GM23338 (cell line): ENCODE results near the gene SNRPA. TPM values are rescaled to one million over a fixed set of nuclear protein-coding genes. Genes with fewer than 3 reads are reported as not detected.
A peak's percentile ranks its signal among the peaks of the same experiment; 100 is the strongest.

Experiments
- ATAC-seq: fragments of 200-7000 bp; cut with Tn5 transposase; 3 replicates; pipeline ENCODE4 v1.9.1; 2020
- DNase-seq: peaks from one replicate; pipeline ENCODE4 v3.0.0-alpha.2; 2015; ENCODE audit warnings: low spot score
- H2AFZ ChIP-seq: fragments of 200-600 bp; sonication (generic); 2 replicates; pipeline ENCODE4 v1.8.0; 2016; ENCODE audit warnings: antibody characterized with exemption, mild to moderate bottlenecking, moderate library complexity
- H3F3A ChIP-seq: fragments of 200-600 bp; sonication (generic); replicated peaks from 2 replicates; pipeline ENCODE4 v1.8.0; 2017; ENCODE audit warnings: antibody characterized with exemption, mixed run types, low read depth
- H3K27ac ChIP-seq: fragments of 200-600 bp; sonication (generic); 2 replicates; pipeline ENCODE4 v1.6.1; 2016; ENCODE audit warnings: low read depth
- H3K27me3 ChIP-seq: fragments of 200-600 bp; sonication (generic); 2 replicates; pipeline ENCODE4 v1.8.0; 2016; ENCODE audit warnings: mild to moderate bottlenecking, mixed run types, moderate library complexity; ENCODE audit not compliant: insufficient read depth
- H3K36me3 ChIP-seq: fragments of 200-600 bp; sonication (generic); 2 replicates; pipeline ENCODE4 v1.8.0; 2016; ENCODE audit warnings: mild to moderate bottlenecking; ENCODE audit not compliant: insufficient read depth
- H3K4me1 ChIP-seq: fragments of 200-600 bp; sonication (generic); 2 replicates; pipeline ENCODE4 v1.8.0; 2016; ENCODE audit warnings: mild to moderate bottlenecking, moderate library complexity; ENCODE audit not compliant: insufficient read depth
- H3K4me2 ChIP-seq: fragments of 200-600 bp; sonication (generic); 2 replicates; pipeline ENCODE4 v1.7.1; 2017; ENCODE audit warnings: mixed run types
- H3K4me3 ChIP-seq: fragments of 200-600 bp; sonication (generic); 2 replicates; pipeline ENCODE4 v1.6.1; 2016; ENCODE audit warnings: mixed run types
- H3K79me2 ChIP-seq: fragments of 200-600 bp; sonication (generic); replicated peaks from 2 replicates; pipeline ENCODE4 v1.8.0; 2017; ENCODE audit warnings: mild to moderate bottlenecking; ENCODE audit not compliant: insufficient read depth
- H3K9me2 ChIP-seq: fragments of 200-600 bp; sonication (generic); 2 replicates; pipeline ENCODE4 v1.8.0; 2017; ENCODE audit not compliant: insufficient read depth
- H4K20me1 ChIP-seq: fragments of 200-600 bp; sonication (generic); replicated peaks from 2 replicates; pipeline ENCODE4 v1.8.0; 2017; ENCODE audit warnings: mild to moderate bottlenecking; ENCODE audit not compliant: insufficient read depth
- H3K27ac Mint-ChIP-seq: 2 replicates; pipeline ENCODE4 v1.8.0; 2020; ENCODE audit warnings: inconsistent platforms, mild to moderate bottlenecking, moderate library complexity, mixed read lengths
- H3K27me3 Mint-ChIP-seq: 3 replicates; pipeline ENCODE4 v1.8.0; 2022; ENCODE audit warnings: low read depth, mild to moderate bottlenecking, moderate library complexity, mixed read lengths, inconsistent platforms; ENCODE audit not compliant: insufficient read depth, poor library complexity
- H3K36me3 Mint-ChIP-seq: 3 replicates; pipeline ENCODE4 v1.8.0; 2021; ENCODE audit warnings: low read depth, mild to moderate bottlenecking, inconsistent platforms, moderate library complexity, mixed read lengths
- H3K4me1 Mint-ChIP-seq: 3 replicates; pipeline ENCODE4 v1.8.0; 2020; ENCODE audit warnings: mild to moderate bottlenecking, inconsistent platforms, mixed read lengths
- H3K4me3 Mint-ChIP-seq: 3 replicates; pipeline ENCODE4 v1.8.0; 2021; ENCODE audit warnings: moderate library complexity, mild to moderate bottlenecking, inconsistent platforms, mixed read lengths
- H3K9me3 Mint-ChIP-seq: 3 replicates; pipeline ENCODE4 v1.8.0; 2020; ENCODE audit warnings: moderate library complexity, mild to moderate bottlenecking, inconsistent platforms, mixed read lengths
- CREB1 ChIP-seq: fragments of 250-450 bp; sonication (Bioruptor Pico); IDR thresholded peaks from 2 replicates; pipeline ENCODE4 v1.5.0; 2020; ENCODE audit warnings: low read depth, mild to moderate bottlenecking, moderate library complexity
- EZH2 ChIP-seq: fragments of 200-600 bp; sonication (generic); IDR thresholded peaks from one replicate; pipeline ENCODE4 v1.8.0; 2017; ENCODE audit warnings: antibody characterized with exemption, mild to moderate bottlenecking, low read depth; ENCODE audit not compliant: unreplicated experiment
- EZH2phosphoT487 ChIP-seq: fragments of 200-600 bp; sonication (generic); IDR thresholded peaks from one replicate; pipeline ENCODE4 v1.8.1; 2018; ENCODE audit warnings: antibody characterized with exemption; ENCODE audit not compliant: unreplicated experiment
- JUNB ChIP-seq: IDR thresholded peaks from one replicate; pipeline ENCODE4 v1.6.1; 2016; ENCODE audit warnings: antibody characterized with exemption; ENCODE audit not compliant: unreplicated experiment
- NANOG ChIP-seq: IDR thresholded peaks from 2 replicates; pipeline ENCODE4 v1.6.1; 2016; ENCODE audit warnings: antibody characterized with exemption, borderline replicate concordance
- POLR2AphosphoS5 ChIP-seq: IDR thresholded peaks from 2 replicates; pipeline ENCODE4 v1.6.1; 2016; ENCODE audit warnings: antibody characterized with exemption, low read depth
- STAT1 ChIP-seq: IDR thresholded peaks from one replicate; pipeline ENCODE4 v1.6.1; 2016; ENCODE audit warnings: antibody characterized with exemption; ENCODE audit not compliant: unreplicated experiment
- ZNF114 ChIP-seq: fragments of 250-450 bp; sonication (Bioruptor Pico); IDR thresholded peaks from 2 replicates; pipeline ENCODE4 v1.5.0; 2020; ENCODE audit warnings: mild to moderate bottlenecking, moderate library complexity
- ZNF331 ChIP-seq: fragments of 250-450 bp; sonication (Bioruptor Pico); IDR thresholded peaks from 2 replicates; pipeline ENCODE4 v1.5.0; 2020; ENCODE audit warnings: low read depth, mild to moderate bottlenecking, moderate library complexity
- polyA plus RNA-seq: library from polyadenylated mRNA; unstranded; fragments of >200 nt; fragmentation: Nextera tagmentation; extraction: Ambion mirVana; gene quantifications from 2 replicates; pipeline ENCODE4 v1.2.1, GENCODE V29; 2016
- total RNA-seq: library from RNA; depleted of rRNA; stranded (reverse); fragments of >200 nt; shearing (Covaris generic); gene quantifications from 2 replicates; pipeline ENCODE4 v1.2.3, GENCODE V29; 2014
- TF ChIP-seq, protein P1 (sequence below), 2 experiments: fragments of 200-600 bp in 1 of 2; sonication (generic) in 1 of 2; conservative IDR thresholded peaks; 2 replicates each; pipeline versions ENCODE4 v1.5.1 to v1.6.1; 2016 to 2017; ENCODE audit warnings: antibody characterized with exemption in 2 of 2, low read depth in 2 of 2, mild to moderate bottlenecking in 2 of 2, moderate library complexity in 1 of 2
- TF ChIP-seq, protein P2 (sequence below): fragments of 250-450 bp; sonication (Bioruptor Pico); IDR thresholded peaks from 2 replicates; pipeline ENCODE4 v1.5.0; 2020; ENCODE audit warnings: mild to moderate bottlenecking, moderate library complexity
- TF ChIP-seq, protein P3 (sequence below): IDR thresholded peaks from one replicate; pipeline ENCODE4 v1.6.1; 2018; ENCODE audit warnings: antibody characterized with exemption; ENCODE audit not compliant: unreplicated experiment
- TF ChIP-seq, protein P4 (sequence below): IDR thresholded peaks from 2 replicates; pipeline ENCODE4 v1.6.1; 2016; ENCODE audit warnings: antibody characterized with exemption

Gene SNRPA
- total and polyA plus RNA-seq, 2 experiments from 2014 or later = 295 to 326 TPM

DNA sequence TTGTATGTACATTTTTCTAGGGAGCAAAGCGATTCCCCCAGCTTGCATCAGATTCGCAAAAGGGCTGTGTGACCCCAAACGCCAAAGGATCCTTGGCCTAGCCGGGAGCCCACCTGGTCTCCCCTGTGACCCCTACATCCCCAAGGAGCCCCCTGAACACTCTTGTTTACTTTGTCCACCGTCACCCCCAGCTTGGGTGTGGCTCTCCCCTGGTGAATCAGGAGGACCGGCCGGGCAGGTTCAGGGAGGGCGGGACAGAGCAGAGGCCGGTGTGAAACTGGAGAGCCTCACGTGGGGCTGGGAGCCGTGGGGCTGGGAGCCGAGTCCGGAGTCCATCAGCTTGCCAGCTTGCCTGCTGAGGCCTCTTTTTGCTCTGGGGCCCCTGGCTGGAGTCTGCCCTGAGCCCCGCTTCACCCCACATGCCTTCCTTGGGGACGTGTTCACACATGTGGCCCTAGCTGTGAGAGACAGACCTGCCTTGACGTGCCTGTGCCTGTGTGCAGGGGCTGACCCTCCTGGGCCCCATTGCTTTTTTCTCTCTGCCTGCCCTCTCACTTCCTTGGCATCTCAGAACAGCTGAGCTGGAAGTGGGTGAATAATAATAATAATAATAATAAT, 32.1 kb upstream of the SNRPA start:
- peaks cover 22% of the 10 kb centered on the region for H3K4me1 ChIP-seq
- H3K27ac ChIP-seq = peak overlapping the region; percentile 84

More for the DNA sequence above, 32.1 kb upstream of the SNRPA start:
- DNase-seq (peak; percentile 54), ATAC-seq (peak; percentile 3)
- H3K9me3 Mint-ChIP-seq = no peaks in the 10 kb centered on the region
- H2AFZ ChIP-seq = peak overlapping the region; percentile 72; the same call in 1 of the 2 replicates
- H3K9me2 ChIP-seq = no peaks in the 10 kb centered on the region
- peaks cover 10% of the 10 kb centered on the region for H4K20me1 ChIP-seq
- H3K4me2 ChIP-seq = peak overlapping the region; percentile 96
- H3K4me3 Mint-ChIP-seq = peak overlapping the region; percentile 79
- no peaks in the 10 kb centered on the region for H3K27me3 ChIP-seq
- H3F3A ChIP-seq = peaks cover 15% of the 10 kb centered on the region; the same call in 1 of the 2 replicates
- peak overlapping the region; percentile 99 for H3K4me3 ChIP-seq
- H3K79me2 ChIP-seq = peaks cover 38% of the 10 kb centered on the region
- no peaks in the 10 kb centered on the region for H3K36me3 ChIP-seq
- no peak for TF ChIP-seq CREB1 (CRISPR knock-in tag)
- TF ChIP-seq NANOG = no peak
- no peak for TF ChIP-seq EZH2
- no peak for TF ChIP-seq JUNB
- TF ChIP-seq, protein P1, sequence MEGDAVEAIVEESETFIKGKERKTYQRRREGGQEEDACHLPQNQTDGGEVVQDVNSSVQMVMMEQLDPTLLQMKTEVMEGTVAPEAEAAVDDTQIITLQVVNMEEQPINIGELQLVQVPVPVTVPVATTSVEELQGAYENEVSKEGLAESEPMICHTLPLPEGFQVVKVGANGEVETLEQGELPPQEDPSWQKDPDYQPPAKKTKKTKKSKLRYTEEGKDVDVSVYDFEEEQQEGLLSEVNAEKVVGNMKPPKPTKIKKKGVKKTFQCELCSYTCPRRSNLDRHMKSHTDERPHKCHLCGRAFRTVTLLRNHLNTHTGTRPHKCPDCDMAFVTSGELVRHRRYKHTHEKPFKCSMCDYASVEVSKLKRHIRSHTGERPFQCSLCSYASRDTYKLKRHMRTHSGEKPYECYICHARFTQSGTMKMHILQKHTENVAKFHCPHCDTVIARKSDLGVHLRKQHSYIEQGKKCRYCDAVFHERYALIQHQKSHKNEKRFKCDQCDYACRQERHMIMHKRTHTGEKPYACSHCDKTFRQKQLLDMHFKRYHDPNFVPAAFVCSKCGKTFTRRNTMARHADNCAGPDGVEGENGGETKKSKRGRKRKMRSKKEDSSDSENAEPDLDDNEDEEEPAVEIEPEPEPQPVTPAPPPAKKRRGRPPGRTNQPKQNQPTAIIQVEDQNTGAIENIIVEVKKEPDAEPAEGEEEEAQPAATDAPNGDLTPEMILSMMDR (conservative IDR thresholded peaks at IDR 0.05; ENCODE audit: low read depth in 2 of 2) = no peak
- no peak for TF ChIP-seq STAT1
- TF ChIP-seq, protein P2, sequence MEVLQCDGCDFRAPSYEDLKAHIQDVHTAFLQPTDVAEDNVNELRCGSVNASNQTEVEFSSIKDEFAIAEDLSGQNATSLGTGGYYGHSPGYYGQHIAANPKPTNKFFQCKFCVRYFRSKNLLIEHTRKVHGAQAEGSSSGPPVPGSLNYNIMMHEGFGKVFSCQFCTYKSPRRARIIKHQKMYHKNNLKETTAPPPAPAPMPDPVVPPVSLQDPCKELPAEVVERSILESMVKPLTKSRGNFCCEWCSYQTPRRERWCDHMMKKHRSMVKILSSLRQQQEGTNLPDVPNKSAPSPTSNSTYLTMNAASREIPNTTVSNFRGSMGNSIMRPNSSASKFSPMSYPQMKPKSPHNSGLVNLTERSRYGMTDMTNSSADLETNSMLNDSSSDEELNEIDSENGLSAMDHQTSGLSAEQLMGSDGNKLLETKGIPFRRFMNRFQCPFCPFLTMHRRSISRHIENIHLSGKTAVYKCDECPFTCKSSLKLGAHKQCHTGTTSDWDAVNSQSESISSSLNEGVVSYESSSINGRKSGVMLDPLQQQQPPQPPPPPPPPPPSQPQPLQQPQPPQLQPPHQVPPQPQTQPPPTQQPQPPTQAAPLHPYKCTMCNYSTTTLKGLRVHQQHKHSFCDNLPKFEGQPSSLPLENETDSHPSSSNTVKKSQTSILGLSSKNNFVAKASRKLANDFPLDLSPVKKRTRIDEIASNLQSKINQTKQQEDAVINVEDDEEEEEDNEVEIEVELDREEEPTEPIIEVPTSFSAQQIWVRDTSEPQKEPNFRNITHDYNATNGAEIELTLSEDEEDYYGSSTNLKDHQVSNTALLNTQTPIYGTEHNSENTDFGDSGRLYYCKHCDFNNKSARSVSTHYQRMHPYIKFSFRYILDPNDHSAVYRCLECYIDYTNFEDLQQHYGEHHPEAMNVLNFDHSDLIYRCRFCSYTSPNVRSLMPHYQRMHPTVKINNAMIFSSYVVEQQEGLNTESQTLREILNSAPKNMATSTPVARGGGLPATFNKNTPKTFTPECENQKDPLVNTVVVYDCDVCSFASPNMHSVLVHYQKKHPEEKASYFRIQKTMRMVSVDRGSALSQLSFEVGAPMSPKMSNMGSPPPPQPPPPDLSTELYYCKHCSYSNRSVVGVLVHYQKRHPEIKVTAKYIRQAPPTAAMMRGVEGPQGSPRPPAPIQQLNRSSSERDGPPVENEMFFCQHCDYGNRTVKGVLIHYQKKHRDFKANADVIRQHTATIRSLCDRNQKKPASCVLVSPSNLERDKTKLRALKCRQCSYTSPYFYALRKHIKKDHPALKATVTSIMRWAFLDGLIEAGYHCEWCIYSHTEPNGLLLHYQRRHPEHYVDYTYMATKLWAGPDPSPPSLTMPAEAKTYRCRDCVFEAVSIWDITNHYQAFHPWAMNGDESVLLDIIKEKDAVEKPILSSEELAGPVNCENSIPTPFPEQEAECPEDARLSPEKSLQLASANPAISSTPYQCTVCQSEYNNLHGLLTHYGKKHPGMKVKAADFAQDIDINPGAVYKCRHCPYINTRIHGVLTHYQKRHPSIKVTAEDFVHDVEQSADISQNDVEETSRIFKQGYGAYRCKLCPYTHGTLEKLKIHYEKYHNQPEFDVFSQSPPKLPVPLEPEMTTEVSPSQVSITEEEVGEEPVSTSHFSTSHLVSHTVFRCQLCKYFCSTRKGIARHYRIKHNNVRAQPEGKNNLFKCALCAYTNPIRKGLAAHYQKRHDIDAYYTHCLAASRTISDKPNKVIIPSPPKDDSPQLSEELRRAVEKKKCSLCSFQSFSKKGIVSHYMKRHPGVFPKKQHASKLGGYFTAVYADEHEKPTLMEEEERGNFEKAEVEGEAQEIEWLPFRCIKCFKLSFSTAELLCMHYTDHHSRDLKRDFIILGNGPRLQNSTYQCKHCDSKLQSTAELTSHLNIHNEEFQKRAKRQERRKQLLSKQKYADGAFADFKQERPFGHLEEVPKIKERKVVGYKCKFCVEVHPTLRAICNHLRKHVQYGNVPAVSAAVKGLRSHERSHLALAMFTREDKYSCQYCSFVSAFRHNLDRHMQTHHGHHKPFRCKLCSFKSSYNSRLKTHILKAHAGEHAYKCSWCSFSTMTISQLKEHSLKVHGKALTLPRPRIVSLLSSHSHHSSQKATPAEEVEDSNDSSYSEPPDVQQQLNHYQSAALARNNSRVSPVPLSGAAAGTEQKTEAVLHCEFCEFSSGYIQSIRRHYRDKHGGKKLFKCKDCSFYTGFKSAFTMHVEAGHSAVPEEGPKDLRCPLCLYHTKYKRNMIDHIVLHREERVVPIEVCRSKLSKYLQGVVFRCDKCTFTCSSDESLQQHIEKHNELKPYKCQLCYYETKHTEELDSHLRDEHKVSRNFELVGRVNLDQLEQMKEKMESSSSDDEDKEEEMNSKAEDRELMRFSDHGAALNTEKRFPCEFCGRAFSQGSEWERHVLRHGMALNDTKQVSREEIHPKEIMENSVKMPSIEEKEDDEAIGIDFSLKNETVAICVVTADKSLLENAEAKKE (CRISPR knock-in tag) = no peak
- TF ChIP-seq ZNF114 = no peak
- TF ChIP-seq ZNF331 = no peak
- TF ChIP-seq, protein P3, sequence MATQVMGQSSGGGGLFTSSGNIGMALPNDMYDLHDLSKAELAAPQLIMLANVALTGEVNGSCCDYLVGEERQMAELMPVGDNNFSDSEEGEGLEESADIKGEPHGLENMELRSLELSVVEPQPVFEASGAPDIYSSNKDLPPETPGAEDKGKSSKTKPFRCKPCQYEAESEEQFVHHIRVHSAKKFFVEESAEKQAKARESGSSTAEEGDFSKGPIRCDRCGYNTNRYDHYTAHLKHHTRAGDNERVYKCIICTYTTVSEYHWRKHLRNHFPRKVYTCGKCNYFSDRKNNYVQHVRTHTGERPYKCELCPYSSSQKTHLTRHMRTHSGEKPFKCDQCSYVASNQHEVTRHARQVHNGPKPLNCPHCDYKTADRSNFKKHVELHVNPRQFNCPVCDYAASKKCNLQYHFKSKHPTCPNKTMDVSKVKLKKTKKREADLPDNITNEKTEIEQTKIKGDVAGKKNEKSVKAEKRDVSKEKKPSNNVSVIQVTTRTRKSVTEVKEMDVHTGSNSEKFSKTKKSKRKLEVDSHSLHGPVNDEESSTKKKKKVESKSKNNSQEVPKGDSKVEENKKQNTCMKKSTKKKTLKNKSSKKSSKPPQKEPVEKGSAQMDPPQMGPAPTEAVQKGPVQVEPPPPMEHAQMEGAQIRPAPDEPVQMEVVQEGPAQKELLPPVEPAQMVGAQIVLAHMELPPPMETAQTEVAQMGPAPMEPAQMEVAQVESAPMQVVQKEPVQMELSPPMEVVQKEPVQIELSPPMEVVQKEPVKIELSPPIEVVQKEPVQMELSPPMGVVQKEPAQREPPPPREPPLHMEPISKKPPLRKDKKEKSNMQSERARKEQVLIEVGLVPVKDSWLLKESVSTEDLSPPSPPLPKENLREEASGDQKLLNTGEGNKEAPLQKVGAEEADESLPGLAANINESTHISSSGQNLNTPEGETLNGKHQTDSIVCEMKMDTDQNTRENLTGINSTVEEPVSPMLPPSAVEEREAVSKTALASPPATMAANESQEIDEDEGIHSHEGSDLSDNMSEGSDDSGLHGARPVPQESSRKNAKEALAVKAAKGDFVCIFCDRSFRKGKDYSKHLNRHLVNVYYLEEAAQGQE = no peak
- TF ChIP-seq POLR2AphosphoS5 = no peak
- no peak for TF ChIP-seq EZH2phosphoT487
- TF ChIP-seq, protein P4, sequence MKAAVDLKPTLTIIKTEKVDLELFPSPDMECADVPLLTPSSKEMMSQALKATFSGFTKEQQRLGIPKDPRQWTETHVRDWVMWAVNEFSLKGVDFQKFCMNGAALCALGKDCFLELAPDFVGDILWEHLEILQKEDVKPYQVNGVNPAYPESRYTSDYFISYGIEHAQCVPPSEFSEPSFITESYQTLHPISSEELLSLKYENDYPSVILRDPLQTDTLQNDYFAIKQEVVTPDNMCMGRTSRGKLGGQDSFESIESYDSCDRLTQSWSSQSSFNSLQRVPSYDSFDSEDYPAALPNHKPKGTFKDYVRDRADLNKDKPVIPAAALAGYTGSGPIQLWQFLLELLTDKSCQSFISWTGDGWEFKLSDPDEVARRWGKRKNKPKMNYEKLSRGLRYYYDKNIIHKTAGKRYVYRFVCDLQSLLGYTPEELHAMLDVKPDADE = no peak
- peak overlapping the region; percentile 79 for H3K27ac Mint-ChIP-seq
- H3K36me3 Mint-ChIP-seq = peaks cover 21% of the 10 kb centered on the region
- peaks cover 12% of the 10 kb centered on the region for H3K27me3 Mint-ChIP-seq
- peaks cover 23% of the 10 kb centered on the region for H3K4me1 Mint-ChIP-seq
